GM18870 (cell line): ENCODE results near the gene SECISBP2.

Experiments used
- ATAC-seq: cut with Tn5 transposase; IDR thresholded peaks from one replicate; pipeline ENCODE4 v1.9.1; 2021; ENCODE audit warnings: moderate library complexity; ENCODE audit not compliant: unreplicated experiment

SECISBP2 gene

GRCh38 chr9:89346696-89347095 is 28.4 kb downstream of the SECISBP2 start:
- no peak for ATAC-seq

- ATAC-seq: no peak
Observed at GRCh38 chr9:89347651-89348050, 29.4 kb downstream of the SECISBP2 start.

GRCh38 chr9:89349607-89350006 is 31.3 kb downstream of the SECISBP2 start:
- ATAC-seq: no peak

GRCh38 chr9:89350988-89351557 is 32.8 kb downstream of the SECISBP2 start:
- no peak for ATAC-seq

- ATAC-seq: no peak
Observed at GRCh38 chr9:89351584-89352300, 33.4 kb downstream of the SECISBP2 start.

DNA sequence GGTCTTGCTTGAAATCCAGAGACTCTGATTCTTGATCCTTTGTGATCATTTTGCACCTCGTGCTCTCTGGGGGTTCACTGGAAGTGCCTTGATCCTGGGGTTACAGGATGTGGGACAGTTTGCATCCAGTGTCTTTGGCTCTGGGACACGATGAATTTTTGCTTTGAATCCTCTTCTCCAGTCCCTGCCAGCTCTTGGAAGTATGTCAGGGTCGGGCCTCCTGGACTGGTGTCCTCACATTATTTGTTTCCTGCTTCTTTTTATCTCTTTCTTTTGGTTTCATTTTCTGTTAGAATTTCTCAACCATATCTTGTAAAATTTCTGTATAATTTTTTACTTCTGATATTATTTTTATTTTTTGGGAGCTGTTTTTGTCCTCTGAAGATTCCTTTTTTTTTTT is 34.2 kb downstream of the SECISBP2 start:
- no peak for ATAC-seq

GRCh38 chr9:89352874-89353649 is 34.8 kb downstream of the SECISBP2 start:
- ATAC-seq: no peak

DNA sequence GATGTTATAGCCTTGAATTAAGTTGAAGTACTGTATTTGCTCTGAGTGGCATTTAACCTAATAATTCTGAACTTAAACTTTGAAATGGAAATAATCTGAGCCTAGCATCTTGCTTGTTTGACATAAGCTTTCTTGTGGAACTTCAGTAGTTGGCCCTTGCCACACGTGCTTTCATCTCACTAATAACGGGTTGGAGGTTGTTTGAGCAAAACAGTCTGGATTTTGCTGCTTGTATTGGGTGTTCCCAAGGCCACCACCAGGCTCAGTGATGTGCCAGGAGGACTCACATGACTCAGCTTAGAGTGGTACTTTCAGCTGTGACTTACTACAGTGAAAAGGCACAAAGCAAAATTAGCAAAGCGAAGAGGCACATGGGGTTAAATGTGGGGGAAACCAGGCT is 35.7 kb downstream of the SECISBP2 start:
- ATAC-seq: no peak

- ATAC-seq: no peak
Observed at GRCh38 chr9:89354471-89354870, 36.2 kb downstream of the SECISBP2 start.

- ATAC-seq: no peak
Observed at GRCh38 chr9:89356782-89357181, 38.5 kb downstream of the SECISBP2 start.

- ATAC-seq: no peak
Observed at GRCh38 chr9:89357331-89358197, 39.3 kb downstream of the SECISBP2 start.

- ATAC-seq: no peak
Observed at GRCh38 chr9:89358376-89358916, 40.1 kb downstream of the SECISBP2 start.

DNA sequence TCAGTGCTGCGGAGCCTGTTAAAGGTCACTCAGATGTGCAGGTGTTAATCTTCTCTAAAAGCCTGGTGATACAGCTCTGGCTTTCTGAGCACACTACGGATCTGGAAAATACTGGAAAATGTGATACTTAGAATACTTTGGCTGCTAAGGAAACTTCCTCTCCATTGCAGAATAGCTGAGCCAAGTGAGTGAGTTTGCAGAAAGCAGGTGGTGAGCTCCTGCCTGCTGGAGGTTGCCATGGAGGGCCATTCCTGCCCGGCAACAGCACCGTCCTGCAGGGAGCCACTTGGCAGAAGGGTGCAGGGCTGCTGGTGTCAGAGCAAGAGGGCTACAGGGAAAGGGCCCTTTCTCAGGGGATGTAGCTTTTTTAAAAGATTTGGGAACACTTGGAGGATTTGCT is 40.7 kb downstream of the SECISBP2 start:
- no peak for ATAC-seq

DNA sequence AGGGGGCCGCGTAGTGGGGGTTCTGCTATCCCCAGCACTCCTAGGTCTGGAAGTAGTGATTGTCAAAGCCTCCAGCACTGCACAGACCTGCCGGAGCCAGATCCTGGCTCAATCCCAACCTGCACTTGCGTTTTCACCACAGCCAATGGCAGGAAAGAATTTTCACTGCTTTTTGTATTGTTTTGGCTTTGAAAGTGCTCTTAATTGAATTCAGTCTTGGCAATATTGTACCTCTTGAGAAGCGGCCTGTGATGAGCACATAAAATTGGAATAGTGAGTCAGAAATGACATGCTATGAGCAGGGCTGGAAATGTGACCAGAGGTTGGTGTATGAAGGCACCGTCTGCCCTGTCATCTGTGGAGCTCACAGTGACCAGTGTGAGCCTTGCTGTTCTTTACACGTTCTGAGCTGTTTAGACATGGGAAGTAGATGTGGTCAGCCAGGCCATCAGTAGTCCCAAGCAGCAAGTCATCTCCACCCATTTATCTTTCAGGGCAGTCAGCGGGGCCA is 41.5 kb downstream of the SECISBP2 start:
- ATAC-seq: no peak

- no peak for ATAC-seq
Observed at GRCh38 chr9:89360465-89360864, 42.2 kb downstream of the SECISBP2 start.

- ATAC-seq: no peak
Observed at GRCh38 chr9:89361031-89361430, 42.7 kb downstream of the SECISBP2 start.

DNA sequence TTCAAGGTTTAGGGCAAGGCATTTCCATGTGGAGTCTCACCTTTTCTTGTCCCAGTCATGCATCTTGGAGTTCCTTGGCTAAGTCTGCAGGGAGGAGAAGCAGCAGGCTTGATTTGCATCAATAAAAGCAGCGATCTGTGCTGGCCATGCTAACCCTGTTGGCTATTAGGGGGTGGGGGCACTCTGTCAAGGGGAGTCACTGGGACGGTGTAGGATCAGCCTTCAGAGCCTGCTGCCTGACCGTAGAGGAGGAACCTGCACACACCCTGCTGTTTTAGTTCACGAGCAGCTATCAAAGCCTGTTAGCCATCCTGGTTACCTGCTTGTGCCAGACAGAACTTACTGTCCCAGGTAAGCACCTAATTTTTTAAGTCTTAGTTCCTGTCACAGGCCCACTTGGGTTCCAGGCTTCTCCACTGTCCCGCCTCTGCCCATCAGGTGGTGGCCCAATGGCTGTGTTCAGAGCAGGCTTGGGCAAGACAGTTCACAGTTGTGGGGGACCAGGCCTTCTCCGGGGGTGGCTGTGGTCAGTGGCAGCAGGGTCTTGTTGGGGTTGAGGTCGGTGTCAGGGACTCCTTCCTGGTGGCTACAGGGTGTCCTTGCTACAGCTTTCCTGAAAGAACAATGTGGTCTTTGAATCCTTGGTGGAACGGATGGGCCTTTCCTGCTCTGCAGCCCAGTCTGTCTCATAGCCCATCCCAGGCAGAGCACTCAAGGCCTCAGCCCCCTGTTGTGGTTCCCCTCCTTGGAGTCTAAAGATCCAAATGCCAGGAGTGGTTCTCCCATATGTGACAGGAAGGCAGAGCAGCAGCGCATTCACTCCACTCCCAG is 43.7 kb downstream of the SECISBP2 start:
- no peak for ATAC-seq

GRCh38 chr9:89362647-89363310 is 44.5 kb downstream of the SECISBP2 start:
- ATAC-seq: no peak

GRCh38 chr9:89363311-89363670 is 45.0 kb downstream of the SECISBP2 start:
- no peak for ATAC-seq
